IPS DF 6.9 (cell line): ENCODE data around the gene PCDHGB5.
A peak's percentile ranks its signal among the peaks of the same experiment; 100 is the strongest.
"Not testable (repeated sequence)": the region's sequence is repeated elsewhere in the genome, so short reads cannot be mapped to it uniquely, and the experiment has no call there.

Source experiments
- DNase-seq: peaks from one replicate; pipeline ENCODE4 v3.0.0-alpha.2; 2013; ENCODE audit warnings: low read depth, low spot score
- H3K27ac ChIP-seq: one replicate; pipeline ENCODE4 v1.5.1; 2013; ENCODE audit warnings: low read length, control low read depth
- H3K27me3 ChIP-seq: 2 replicates; pipeline ENCODE4 v1.6.1; 2013; ENCODE audit warnings: mild to moderate bottlenecking, low read length; ENCODE audit not compliant: control insufficient read depth, insufficient read depth
- H3K36me3 ChIP-seq: 2 replicates; pipeline ENCODE4 v1.6.1; 2013; ENCODE audit warnings: low read length; ENCODE audit not compliant: control insufficient read depth, insufficient read depth
- H3K4me1 ChIP-seq: 2 replicates; pipeline ENCODE4 v1.6.1; 2013; ENCODE audit warnings: low read length; ENCODE audit not compliant: control insufficient read depth, insufficient read depth
- H3K4me3 ChIP-seq: 2 replicates; pipeline ENCODE4 v1.5.1; 2013; ENCODE audit warnings: mild to moderate bottlenecking, low read length
- H3K9me3 ChIP-seq: 2 replicates; pipeline ENCODE4 v1.6.1; 2013; ENCODE audit warnings: low read length, inconsistent platforms; ENCODE audit not compliant: control insufficient read depth, insufficient read depth
- WGBS: extraction: QIAGEN DNeasy Blood & Tissue Kit; methylation state at CpG from one replicate; pipeline ENCODE4 v1.1.7; 2013; ENCODE audit warnings: mixed read lengths, missing lambda C conversion rate; ENCODE audit not compliant: insufficient read length, insufficient coverage; 5-methylcytosine and 5-hydroxymethylcytosine counted together

Gene PCDHGB5

GRCh38 chr5:141383345-141383744 lies 14.4 kb upstream of the PCDHGB5 start:
- no peak overlapping the region for H3K4me3 ChIP-seq
- H3K36me3 ChIP-seq: no peaks in the 10 kb centered on the region
- peaks cover under 1% of the 10 kb centered on the region for H3K9me3 ChIP-seq
- no CpG with 5 or more reads among the region's 21 CpGs for WGBS
- peaks cover 3% of the 10 kb centered on the region; the same call in 1 of the 2 replicates for H3K27me3 ChIP-seq
- H3K4me1 ChIP-seq: peaks cover under 1% of the 10 kb centered on the region; the same call in 1 of the 2 replicates
- no peak overlapping the region for H3K27ac ChIP-seq
- no peak for DNase-seq

GRCh38 chr5:141384471-141385267 lies 13.1 kb upstream of the PCDHGB5 start:
- H3K27ac ChIP-seq: no peak overlapping the region
- H3K4me3 ChIP-seq: no peak overlapping the region
- peaks cover 1% of the 10 kb centered on the region; the same call in 1 of the 2 replicates for H3K4me1 ChIP-seq
- H3K9me3 ChIP-seq: peaks cover 2% of the 10 kb centered on the region
- H3K27me3 ChIP-seq: peaks cover 3% of the 10 kb centered on the region; the same call in 1 of the 2 replicates
- WGBS: no CpG with 5 or more reads among the region's 43 CpGs
- no peaks in the 10 kb centered on the region for H3K36me3 ChIP-seq
- DNase-seq: no peak

- not testable (repeated sequence) for H3K27ac ChIP-seq, H3K27me3 ChIP-seq, DNase-seq, H3K36me3 ChIP-seq, H3K9me3 ChIP-seq, H3K4me1 ChIP-seq
- WGBS: no CpG with 5 or more reads among the region's 40 CpGs
- H3K4me3 ChIP-seq: peak within 1 kb of the TSS; percentile 66; the same call in 1 of the 2 replicates
Observed at GRCh38 chr5:141387557-141388311, 10.0 kb upstream of the PCDHGB5 start, which contains the start of gene PCDHGB4. PCDHGB4 (plus strand) TSS chr5:141387698; CDS start chr5:141387885, 187 bp downstream.

- Histone ChIP-seq H3K9me3 (peaks cover 3% of the 10 kb centered on the region), H3K27me3 (peaks cover 3% of the 10 kb centered on the region; the same call in 1 of the 2 replicates), H3K27ac (no peak overlapping the region), H3K4me3 (no peak overlapping the region), H3K36me3 (peaks cover 6% of the 10 kb centered on the region), H3K4me1 (peaks cover 1% of the 10 kb centered on the region; the same call in 1 of the 2 replicates)
- no CpG with 5 or more reads among the region's 10 CpGs for WGBS
- no peak for DNase-seq
Observed at GRCh38 chr5:141388661-141389060, 9.1 kb upstream of the PCDHGB5 start.

GRCh38 chr5:141389153-141390042 lies 8.3 kb upstream of the PCDHGB5 start:
- Histone ChIP-seq H3K36me3 (peaks cover 6% of the 10 kb centered on the region), H3K27ac (no peak overlapping the region), H3K4me1 (peaks cover 1% of the 10 kb centered on the region; the same call in 1 of the 2 replicates), H3K27me3 (peaks cover 3% of the 10 kb centered on the region; the same call in 1 of the 2 replicates), H3K4me3 (no peak overlapping the region), H3K9me3 (peaks cover 3% of the 10 kb centered on the region)
- no peak for DNase-seq
- no CpG with 5 or more reads among the region's 77 CpGs for WGBS

- Histone ChIP-seq H3K27ac (no peak within 1 kb of the TSS), H3K4me3 (no peak within 1 kb of the TSS), H3K27me3 (peaks cover 3% of the 10 kb centered on the region; the same call in 1 of the 2 replicates), H3K36me3 (peaks cover 6% of the 10 kb centered on the region), H3K4me1 (peaks cover 1% of the 10 kb centered on the region; the same call in 1 of the 2 replicates), H3K9me3 (peaks cover 3% of the 10 kb centered on the region)
- DNase-seq: no peak
- no CpG with 5 or more reads among the region's 38 CpGs for WGBS
Observed at GRCh38 chr5:141392429-141393198, 5.1 kb upstream of the PCDHGB5 start, which contains the start of gene PCDHGA8. PCDHGA8 (plus strand) TSS chr5:141392633; CDS start chr5:141392814, 181 bp downstream.

- Histone ChIP-seq H3K4me1 (peaks cover 1% of the 10 kb centered on the region; the same call in 1 of the 2 replicates), H3K36me3 (peaks cover 6% of the 10 kb centered on the region), H3K27ac (no peak overlapping the region), H3K9me3 (peaks cover 3% of the 10 kb centered on the region), H3K4me3 (no peak overlapping the region), H3K27me3 (peaks cover 1% of the 10 kb centered on the region; the same call in 1 of the 2 replicates)
- WGBS: no CpG with 5 or more reads among the region's 21 CpGs
- no peak for DNase-seq
Observed at GRCh38 chr5:141393267-141393666, 4.5 kb upstream of the PCDHGB5 start.

GRCh38 chr5:141394401-141395187 lies 3.2 kb upstream of the PCDHGB5 start:
- WGBS: no CpG with 5 or more reads among the region's 53 CpGs
- DNase-seq, H3K27ac ChIP-seq, H3K9me3 ChIP-seq, H3K36me3 ChIP-seq, H3K27me3 ChIP-seq, H3K4me1 ChIP-seq, H3K4me3 ChIP-seq: not testable (repeated sequence)

GRCh38 chr5:141398608-141399007 lies 861 bp downstream of the PCDHGB5 start:
- DNase-seq: no peak
- Histone ChIP-seq H3K4me1 (no peaks in the 10 kb centered on the region), H3K36me3 (no peaks in the 10 kb centered on the region), H3K27me3 (no peaks in the 10 kb centered on the region), H3K9me3 (no peaks in the 10 kb centered on the region; the same call in 1 of the 2 replicates), H3K27ac (no peak overlapping the region), H3K4me3 (no peak overlapping the region)
- no CpG with 5 or more reads among the region's 15 CpGs for WGBS
